Measurements from ENCODE around the gene OBSCN.

Gene OBSCN

GRCh38 chr1:228279722-228280105 lies 71.9 kb downstream of the OBSCN start:
- DNase-seq, result no peak

- no peak for DNase-seq
Observed at GRCh38 chr1:228280106-228280901, 72.5 kb downstream of the OBSCN start.

- no peak for DNase-seq
Observed at GRCh38 chr1:228280961-228281591, 73.2 kb downstream of the OBSCN start.

GRCh38 chr1:228281631-228282328 lies 73.9 kb downstream of the OBSCN start:
- no peak for DNase-seq

- DNase-seq, result no peak
Observed at GRCh38 chr1:228282329-228283042, 74.6 kb downstream of the OBSCN start.

- no peak for DNase-seq
Observed at GRCh38 chr1:228283043-228283371, 75.2 kb downstream of the OBSCN start.

- DNase-seq, result no peak
Observed at GRCh38 chr1:228283476-228284147, 75.8 kb downstream of the OBSCN start.

GRCh38 chr1:228284148-228284495 lies 76.3 kb downstream of the OBSCN start:
- DNase-seq, result no peak

GRCh38 chr1:228284521-228284920 lies 76.7 kb downstream of the OBSCN start:
- DNase-seq, result no peak

GRCh38 chr1:228285661-228286504 lies 78.0 kb downstream of the OBSCN start:
- no peak for DNase-seq

- DNase-seq, result no peak
Observed at GRCh38 chr1:228286505-228287417, 78.9 kb downstream of the OBSCN start.

GRCh38 chr1:228287541-228288425 lies 79.9 kb downstream of the OBSCN start:
- no peak for DNase-seq

GRCh38 chr1:228288536-228289238 lies 80.8 kb downstream of the OBSCN start:
- no peak for DNase-seq

GRCh38 chr1:228289239-228289849 lies 81.5 kb downstream of the OBSCN start:
- no peak for DNase-seq

- DNase-seq, result no peak
Observed at GRCh38 chr1:228289996-228290881, 82.4 kb downstream of the OBSCN start.

GRCh38 chr1:228291906-228292608 lies 84.2 kb downstream of the OBSCN start:
- no peak for DNase-seq

GRCh38 chr1:228292609-228292911 lies 84.7 kb downstream of the OBSCN start:
- DNase-seq, result no peak

Data from activated CD8-positive, alpha-beta memory T cell treated with anti-CD3 and anti-CD28 coated beads, Interleukin-2, amount 50 U/mL, for 4 hours (primary cell).